Measurements from ENCODE around the gene OR52B2.

Gene OR52B2

DNA sequence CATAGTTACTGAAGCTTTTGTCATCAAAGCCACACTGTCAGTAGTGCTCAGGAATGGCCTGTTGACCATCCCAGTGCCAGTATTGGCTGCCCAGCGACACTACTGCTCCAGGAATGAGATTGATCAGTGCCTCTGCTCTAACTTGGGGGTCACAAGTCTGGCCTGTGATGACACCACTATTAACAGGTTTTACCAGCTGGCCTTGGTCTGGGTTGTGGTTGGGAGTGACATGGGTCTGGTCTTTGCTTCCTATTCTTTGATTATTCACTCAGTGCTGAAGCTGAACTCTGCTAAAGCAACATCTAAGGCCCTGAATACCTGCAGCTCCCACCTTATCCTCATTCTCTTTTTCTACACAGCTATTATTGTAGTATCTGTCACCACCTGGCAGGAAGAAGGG is 41.1 kb downstream of the OR52B2 start:
- TF ChIP-seq, protein P1, sequence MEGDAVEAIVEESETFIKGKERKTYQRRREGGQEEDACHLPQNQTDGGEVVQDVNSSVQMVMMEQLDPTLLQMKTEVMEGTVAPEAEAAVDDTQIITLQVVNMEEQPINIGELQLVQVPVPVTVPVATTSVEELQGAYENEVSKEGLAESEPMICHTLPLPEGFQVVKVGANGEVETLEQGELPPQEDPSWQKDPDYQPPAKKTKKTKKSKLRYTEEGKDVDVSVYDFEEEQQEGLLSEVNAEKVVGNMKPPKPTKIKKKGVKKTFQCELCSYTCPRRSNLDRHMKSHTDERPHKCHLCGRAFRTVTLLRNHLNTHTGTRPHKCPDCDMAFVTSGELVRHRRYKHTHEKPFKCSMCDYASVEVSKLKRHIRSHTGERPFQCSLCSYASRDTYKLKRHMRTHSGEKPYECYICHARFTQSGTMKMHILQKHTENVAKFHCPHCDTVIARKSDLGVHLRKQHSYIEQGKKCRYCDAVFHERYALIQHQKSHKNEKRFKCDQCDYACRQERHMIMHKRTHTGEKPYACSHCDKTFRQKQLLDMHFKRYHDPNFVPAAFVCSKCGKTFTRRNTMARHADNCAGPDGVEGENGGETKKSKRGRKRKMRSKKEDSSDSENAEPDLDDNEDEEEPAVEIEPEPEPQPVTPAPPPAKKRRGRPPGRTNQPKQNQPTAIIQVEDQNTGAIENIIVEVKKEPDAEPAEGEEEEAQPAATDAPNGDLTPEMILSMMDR (IDR thresholded peaks at IDR 0.05; ENCODE audit: control insufficient read depth, extremely low read depth, insufficient read depth) = no peak
- no peak overlapping the region for H3K4me3 ChIP-seq (ENCODE audit: low read depth, low read length)
- DNase-seq (ENCODE audit: low read depth) = no peak

DNA sequence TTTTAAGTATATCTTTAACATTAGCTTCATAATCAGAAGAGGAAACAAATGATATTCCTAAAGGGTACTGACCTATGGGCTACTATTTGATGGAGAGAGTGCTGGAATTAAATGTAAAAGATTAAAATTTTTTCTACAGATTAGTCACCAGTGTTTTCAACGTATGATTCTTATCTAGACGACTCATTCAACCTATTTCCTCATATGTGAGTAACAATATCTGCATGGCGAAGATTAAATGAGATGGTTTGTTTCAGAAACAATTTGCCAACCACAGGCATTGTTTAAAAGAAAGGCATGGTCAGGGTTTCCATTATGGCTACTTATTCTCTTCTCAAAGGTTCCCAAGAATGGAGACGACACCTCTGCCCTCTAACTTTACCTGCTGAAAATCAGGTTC is 42.2 kb downstream of the OR52B2 start:
- TF ChIP-seq, protein P1 (IDR thresholded peaks at IDR 0.05; ENCODE audit: control insufficient read depth, extremely low read depth, insufficient read depth) = no peak
- no peak overlapping the region for H3K4me3 ChIP-seq (ENCODE audit: low read depth, low read length)
- DNase-seq (ENCODE audit: low read depth) = no peak

DNA sequence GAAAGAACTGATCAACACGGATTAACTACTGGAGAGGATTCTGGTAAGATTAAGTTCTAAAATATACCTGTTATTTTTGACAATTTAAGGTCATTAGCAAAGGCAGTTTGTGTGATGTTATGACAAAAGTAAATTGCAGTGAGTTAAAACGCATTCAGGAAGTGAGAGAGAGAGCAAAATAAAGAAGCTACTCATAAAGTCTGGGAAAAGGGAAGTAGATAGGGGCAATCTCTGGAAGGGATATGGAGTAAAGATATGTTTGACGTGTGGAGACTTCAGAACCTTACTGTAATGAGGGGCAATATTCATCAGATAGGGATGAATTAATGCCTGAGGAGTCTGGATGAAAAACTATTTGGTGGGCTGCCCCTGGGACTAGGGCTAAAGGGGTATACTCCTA is 45.9 kb downstream of the OR52B2 start:
- no peak overlapping the region for H3K4me3 ChIP-seq (ENCODE audit: low read depth, low read length)
- no peak for DNase-seq (ENCODE audit: low read depth)
- TF ChIP-seq, protein P1 (IDR thresholded peaks at IDR 0.05; ENCODE audit: control insufficient read depth, extremely low read depth, insufficient read depth) = no peak

Data from LNCaP clone FGC (cell line).